Measurements from ENCODE around the gene CLMP.
"Not testable (repeated sequence)": the region's sequence is repeated elsewhere in the genome, so short reads cannot be mapped to it uniquely, and the experiment has no call there.

CLMP gene

GRCh38 chr11:123218451-123218850 lies 23.4 kb upstream of the CLMP start:
- FAIRE-seq = no peak
- DNase-seq (ENCODE audit: insufficient read length, low spot score) = no peak

GRCh38 chr11:123217897-123218296 lies 22.8 kb upstream of the CLMP start:
- FAIRE-seq (no peak), DNase-seq (ENCODE audit: insufficient read length, low spot score) (no peak)

- no peak for DNase-seq (ENCODE audit: insufficient read length, low spot score)
- no peak for FAIRE-seq
These were observed 21.2 kb upstream of the CLMP start for GRCh38 chr11:123216249-123216648.

- FAIRE-seq (no peak), DNase-seq (ENCODE audit: insufficient read length, low spot score) (no peak)
These were observed 19.9 kb upstream of the CLMP start for GRCh38 chr11:123214940-123215339.

GRCh38 chr11:123214396-123214795 lies 19.3 kb upstream of the CLMP start:
- FAIRE-seq = no peak
- DNase-seq (ENCODE audit: insufficient read length, low spot score) = no peak

- FAIRE-seq (no peak), DNase-seq (ENCODE audit: insufficient read length, low spot score) (no peak)
These were observed 18.3 kb upstream of the CLMP start for GRCh38 chr11:123213307-123213771.

- DNase-seq (ENCODE audit: insufficient read length, low spot score) (no peak), FAIRE-seq (no peak)
These were observed 17.4 kb upstream of the CLMP start for GRCh38 chr11:123212406-123212805.

- DNase-seq (ENCODE audit: insufficient read length, low spot score) (no peak), FAIRE-seq (no peak)
These were observed 16.9 kb upstream of the CLMP start for GRCh38 chr11:123211981-123212380.

- no peak for DNase-seq (ENCODE audit: insufficient read length, low spot score)
- FAIRE-seq = no peak
These were observed 16.3 kb upstream of the CLMP start for GRCh38 chr11:123211149-123211852.

- DNase-seq (ENCODE audit: insufficient read length, low spot score) = no peak
- no peak for FAIRE-seq
These were observed 14.5 kb upstream of the CLMP start for GRCh38 chr11:123209591-123209990.

- DNase-seq (ENCODE audit: insufficient read length, low spot score) (no peak), FAIRE-seq (no peak)
These were observed 11.9 kb upstream of the CLMP start for GRCh38 chr11:123206791-123207434.

GRCh38 chr11:123206055-123206454 lies 11.0 kb upstream of the CLMP start:
- not testable (repeated sequence) for FAIRE-seq; DNase-seq (ENCODE audit: insufficient read length, low spot score)

GRCh38 chr11:123203934-123204333 lies 8.9 kb upstream of the CLMP start:
- DNase-seq (ENCODE audit: insufficient read length, low spot score) = no peak
- FAIRE-seq = no peak

- FAIRE-seq (no peak), DNase-seq (ENCODE audit: insufficient read length, low spot score) (no peak)
These were observed 8.4 kb upstream of the CLMP start for GRCh38 chr11:123203471-123203870.

GRCh38 chr11:123202155-123203151 lies 7.4 kb upstream of the CLMP start:
- FAIRE-seq (no peak), DNase-seq (ENCODE audit: insufficient read length, low spot score) (no peak)

GRCh38 chr11:123200264-123200663 lies 5.2 kb upstream of the CLMP start:
- DNase-seq (ENCODE audit: insufficient read length, low spot score) (no peak), FAIRE-seq (no peak)

GRCh38 chr11:123197711-123198110 lies 2.7 kb upstream of the CLMP start:
- no peak for DNase-seq (ENCODE audit: insufficient read length, low spot score)
- no peak for FAIRE-seq

- FAIRE-seq = no peak
- no peak for DNase-seq (ENCODE audit: insufficient read length, low spot score)
These were observed 1.1 kb upstream of the CLMP start for GRCh38 chr11:123196060-123196714.

- DNase-seq (ENCODE audit: insufficient read length, low spot score) (no peak), FAIRE-seq (no peak)
These were observed 486 bp downstream of the CLMP start for GRCh38 chr11:123194337-123195187.

GRCh38 chr11:123193742-123194141 lies 1.3 kb downstream of the CLMP start:
- no peak for DNase-seq (ENCODE audit: insufficient read length, low spot score)
- no peak for FAIRE-seq
